AG09319 (cell line): ENCODE results near the gene ADIPOR2.
"Not testable (repeated sequence)": the region's sequence is repeated elsewhere in the genome, so short reads cannot be mapped to it uniquely, and the experiment has no call there.

Source experiments
- DNase-seq: peaks from one replicate; pipeline ENCODE4 v3.0.0-alpha.2; 2010; ENCODE audit warnings: low read depth; ENCODE audit errors: extremely low read depth
- CTCF ChIP-seq: IDR thresholded peaks from 2 replicates; pipeline ENCODE4 v1.5.1; 2011; ENCODE audit warnings: low read depth, mild to moderate bottlenecking, inconsistent platforms, low read length, moderate library complexity

Gene ADIPOR2

GRCh38 chr12:1688086-1688710, 2.7 kb upstream of the ADIPOR2 start:
- no peak for DNase-seq
- no peak for TF ChIP-seq CTCF

GRCh38 chr12:1691123-1692007, 495 bp downstream of the ADIPOR2 start:
- no peak for DNase-seq
- no peak; the same call in 1 of the 2 replicates for TF ChIP-seq CTCF

- DNase-seq, result no peak
- no peak for TF ChIP-seq CTCF
Observed at GRCh38 chr12:1692226-1692625, 1.4 kb downstream of the ADIPOR2 start.

GRCh38 chr12:1692895-1693610, 2.2 kb downstream of the ADIPOR2 start:
- TF ChIP-seq CTCF, result no peak
- DNase-seq, result no peak

- DNase-seq, result not testable (repeated sequence)
Observed at GRCh38 chr12:1695097-1695496, 4.2 kb downstream of the ADIPOR2 start.

GRCh38 chr12:1695886-1696670, 5.2 kb downstream of the ADIPOR2 start:
- no peak for DNase-seq
- no peak for TF ChIP-seq CTCF

GRCh38 chr12:1696800-1697199, 5.9 kb downstream of the ADIPOR2 start:
- TF ChIP-seq CTCF, result no peak
- DNase-seq, result no peak
